ENCODE data around the gene GLOD4.
A peak's percentile ranks its signal among the peaks of the same experiment; 100 is the strongest.
"Not testable (repeated sequence)": the region's sequence is repeated elsewhere in the genome, so short reads cannot be mapped to it uniquely, and the experiment has no call there.

Gene GLOD4, protein sequence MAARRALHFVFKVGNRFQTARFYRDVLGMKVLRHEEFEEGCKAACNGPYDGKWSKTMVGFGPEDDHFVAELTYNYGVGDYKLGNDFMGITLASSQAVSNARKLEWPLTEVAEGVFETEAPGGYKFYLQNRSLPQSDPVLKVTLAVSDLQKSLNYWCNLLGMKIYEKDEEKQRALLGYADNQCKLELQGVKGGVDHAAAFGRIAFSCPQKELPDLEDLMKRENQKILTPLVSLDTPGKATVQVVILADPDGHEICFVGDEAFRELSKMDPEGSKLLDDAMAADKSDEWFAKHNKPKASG

DNA sequence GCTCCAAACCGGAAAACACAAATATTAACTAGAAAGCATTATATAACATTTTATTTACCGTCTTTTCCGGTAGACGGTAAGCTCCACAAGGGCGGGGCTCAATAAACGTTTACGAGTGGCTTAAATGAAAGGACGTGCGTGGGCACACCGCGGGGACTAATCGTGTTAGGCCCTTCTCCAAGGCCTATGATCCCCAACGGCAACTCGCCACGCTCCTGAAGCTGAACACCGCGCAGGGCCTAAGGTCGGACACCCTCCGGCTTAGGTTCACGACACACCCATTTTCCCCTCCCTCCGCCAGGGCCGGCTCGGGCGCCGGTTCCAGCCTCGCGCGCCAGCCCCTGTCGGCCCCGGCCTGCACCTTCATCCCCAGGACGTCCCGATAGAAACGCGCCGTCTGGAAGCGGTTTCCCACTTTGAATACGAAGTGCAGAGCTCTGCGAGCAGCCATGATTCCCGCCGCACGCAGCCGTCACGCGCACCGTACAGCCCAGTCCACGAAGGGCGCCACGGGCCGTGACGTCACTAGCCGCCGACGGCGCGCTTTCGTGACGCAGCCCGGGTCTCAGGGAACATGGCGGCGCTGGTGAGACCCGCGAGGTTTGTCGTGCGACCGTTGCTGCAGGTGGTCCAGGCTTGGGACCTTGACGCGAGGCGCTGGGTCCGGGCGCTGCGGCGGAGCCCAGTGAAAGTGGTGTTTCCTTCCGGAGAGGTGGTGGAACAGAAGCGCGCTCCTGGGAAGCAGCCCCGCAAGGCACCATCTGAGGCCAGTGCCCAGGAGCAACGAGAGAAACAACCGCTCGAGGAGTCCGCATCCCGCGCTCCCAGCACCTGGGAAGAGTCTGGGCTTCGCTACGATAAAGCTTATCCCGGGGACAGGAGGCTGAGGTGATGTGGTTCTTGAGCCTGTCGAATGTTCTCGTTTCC is at the start of gene GLOD4, which contains the start of gene MRM3:
Gene GLOD4, minus strand, starts transcription at position 476 of the 927 bp plus-strand sequence. Its CDS starts 25 bp downstream, at position 451.
Gene MRM3, plus strand, starts transcription at position 549 of the 927 bp plus-strand sequence. Its CDS starts 26 bp downstream, at position 575.
- peak; percentile 60 to 90 for DNase-seq

DNA sequence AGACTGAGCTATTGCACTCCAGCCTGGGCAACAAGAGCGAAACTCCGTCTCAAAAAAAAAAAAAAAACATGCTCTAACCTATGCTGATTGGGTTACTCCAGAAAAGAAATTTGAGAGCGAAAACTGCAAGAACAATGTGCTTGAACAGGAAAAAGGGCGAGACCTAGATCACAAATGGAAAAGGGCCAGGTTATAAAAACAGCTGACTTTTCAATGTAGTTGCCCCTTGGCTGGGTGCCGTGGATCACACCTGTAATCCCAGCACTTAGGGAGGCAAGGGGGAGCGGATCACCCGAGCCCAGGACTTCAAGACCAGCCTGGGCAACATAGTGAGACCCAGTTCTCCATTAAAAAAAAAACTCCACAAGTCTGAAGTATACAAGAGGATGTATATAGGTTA is 48.9 kb upstream of the GLOD4 start:
- DNase-seq, result no peak

DNA sequence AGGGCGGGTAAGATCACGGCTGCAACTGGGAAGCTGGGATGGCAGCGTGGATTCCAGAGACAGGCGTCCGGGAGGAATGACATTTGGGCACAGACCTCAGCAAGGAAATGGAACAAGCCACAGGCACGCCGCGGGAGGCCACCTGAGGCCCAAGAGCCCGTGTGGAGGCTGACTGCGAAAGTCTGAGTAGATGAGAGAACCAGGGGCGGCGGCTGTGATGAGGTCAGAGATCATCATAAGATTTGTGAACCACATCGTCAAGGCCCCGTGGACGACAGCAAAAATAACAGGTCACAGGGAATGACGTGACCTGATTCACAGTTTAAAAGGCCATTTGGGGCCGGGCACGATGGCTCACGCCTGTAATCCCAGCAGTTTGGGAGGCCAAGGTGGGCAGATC is 48.3 kb upstream of the GLOD4 start:
- DNase-seq, result no peak

DNA sequence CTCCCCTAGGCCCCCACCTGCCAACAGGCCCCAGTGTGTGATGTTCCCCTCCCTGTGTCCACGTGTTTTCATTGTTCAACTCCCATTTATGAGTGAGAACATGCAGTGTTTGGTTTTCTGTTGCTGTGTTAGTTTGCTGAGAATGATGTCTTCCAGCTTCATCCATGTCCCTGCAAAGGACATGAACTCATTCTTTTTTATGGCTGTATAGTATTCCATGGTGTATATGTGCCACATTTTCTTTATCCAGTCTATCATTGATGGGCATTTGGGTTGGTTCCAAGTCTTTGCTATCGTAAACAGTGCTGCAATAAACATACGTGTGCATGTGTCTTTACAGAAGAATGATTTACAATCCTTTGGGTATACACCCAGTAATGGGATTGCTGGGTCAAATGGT is 47.5 kb upstream of the GLOD4 start:
- not testable (repeated sequence) for DNase-seq

DNA sequence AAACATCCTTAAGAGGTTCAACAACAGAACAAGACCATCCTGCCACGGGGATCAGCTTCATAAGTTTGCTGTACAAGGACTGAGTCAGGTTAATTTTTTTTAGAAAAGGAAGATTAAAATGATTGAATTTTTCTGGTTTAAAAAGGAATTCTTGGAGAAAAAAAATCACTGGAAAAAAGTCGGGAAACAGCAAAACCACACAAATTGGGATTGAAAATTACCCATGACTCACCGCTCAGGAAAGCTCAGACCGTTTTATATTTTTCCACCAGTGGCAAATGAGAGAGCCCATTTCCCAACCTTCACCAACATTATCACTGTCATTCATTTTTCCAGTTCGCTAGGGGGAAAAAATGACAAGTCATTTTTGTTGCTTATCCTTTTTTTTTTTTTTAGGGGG is 46.7 kb upstream of the GLOD4 start:
- no peak for DNase-seq

DNA sequence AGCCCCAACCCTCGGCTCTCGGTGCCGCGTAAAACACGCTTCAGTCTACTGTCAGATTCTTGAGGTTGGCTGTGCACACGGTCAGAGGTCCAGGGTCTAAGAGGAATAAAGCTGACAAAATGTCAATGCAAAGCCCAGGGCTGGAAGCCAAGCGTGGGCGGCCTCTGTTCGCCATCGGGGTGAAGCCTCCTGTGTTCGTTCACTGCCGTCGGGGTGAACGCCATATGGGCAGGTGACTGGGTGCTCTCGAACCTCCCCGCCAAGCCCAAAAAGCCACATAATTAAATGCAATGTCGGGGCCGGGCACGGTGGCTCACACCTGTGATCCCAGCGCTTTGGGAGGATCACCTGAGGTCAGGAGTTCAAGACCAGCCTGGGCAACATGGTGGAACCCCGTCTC is 44.7 kb upstream of the GLOD4 start:
- DNase-seq, result no peak

DNA sequence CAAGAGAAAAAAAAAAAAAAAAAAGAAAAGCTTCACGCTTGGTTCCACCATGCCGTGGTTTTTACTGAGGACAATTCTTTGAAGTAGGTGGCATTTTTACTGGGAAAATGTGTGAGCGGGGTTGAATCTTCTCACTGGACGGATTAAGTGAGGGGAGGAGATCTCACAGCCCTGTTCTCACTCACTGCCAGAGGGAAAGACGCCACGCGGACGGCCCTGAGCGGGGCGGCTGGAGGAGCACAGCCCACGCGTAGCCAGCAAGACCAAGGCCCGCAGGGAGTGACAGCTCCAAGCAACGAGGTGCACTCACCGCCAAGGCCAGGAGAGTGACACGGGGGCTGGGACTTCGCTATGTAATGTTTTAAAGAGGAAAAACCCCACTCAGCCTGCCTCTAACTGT is 43.1 kb upstream of the GLOD4 start:
- no peak for DNase-seq

DNA sequence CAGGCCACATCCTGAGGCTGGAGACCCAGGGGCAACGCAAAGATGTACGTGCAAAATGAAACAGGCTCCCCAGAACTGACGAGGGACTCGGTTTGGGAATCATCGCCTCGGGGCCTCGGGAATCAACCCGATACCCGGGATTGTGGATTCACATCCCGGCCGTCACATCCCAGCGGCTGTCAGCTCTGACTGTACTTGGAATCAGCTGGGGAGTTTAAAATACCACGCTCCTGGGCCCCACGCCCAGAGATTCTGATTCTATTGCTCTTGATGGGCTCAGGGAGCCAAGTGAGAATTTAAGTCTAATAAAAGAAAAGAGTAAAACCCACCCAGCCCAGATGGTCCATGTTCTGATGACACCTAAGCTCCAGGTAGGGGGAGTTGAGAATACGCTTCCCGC is 42.3 kb upstream of the GLOD4 start:
- no peak for DNase-seq

DNA sequence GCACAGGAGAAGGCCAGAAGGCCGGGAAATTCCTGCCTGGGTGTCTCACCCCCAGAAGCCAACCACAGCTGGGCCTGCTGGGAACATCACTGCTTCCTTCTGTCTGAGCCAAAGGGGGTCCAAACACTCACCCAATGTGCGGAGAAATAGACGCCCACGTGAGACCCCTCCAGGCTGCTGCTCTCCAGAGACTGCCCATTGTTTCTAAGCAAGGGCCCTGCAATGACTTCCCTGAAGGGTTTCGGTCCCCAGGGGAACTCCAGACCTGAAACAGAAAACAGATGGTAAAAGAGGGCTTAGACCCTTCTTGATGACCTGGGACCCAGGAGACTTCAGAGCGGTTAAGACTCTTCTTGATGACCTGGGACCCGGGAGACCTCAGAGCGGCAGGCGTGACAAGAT is 41.4 kb upstream of the GLOD4 start:
- no peak for DNase-seq

DNA sequence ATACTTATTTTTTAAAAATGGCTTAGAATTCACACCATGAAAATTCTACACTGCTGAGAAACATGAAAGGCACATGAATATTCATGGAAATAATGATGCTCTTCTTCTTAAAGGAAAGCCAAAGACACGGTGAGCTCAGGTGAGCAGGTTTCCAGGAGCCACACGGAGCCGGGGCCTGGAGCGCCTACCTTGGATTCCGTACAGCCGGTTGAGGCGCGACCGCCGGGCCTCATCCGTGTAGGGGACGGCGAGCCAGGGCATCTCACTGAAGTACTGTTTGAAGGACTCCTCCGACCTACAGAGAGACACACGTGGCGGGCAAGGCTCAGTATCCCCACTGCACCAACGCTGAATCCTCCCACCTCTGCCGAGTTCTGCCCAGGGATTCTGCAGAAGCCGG is 37.2 kb upstream of the GLOD4 start:
- DNase-seq, result no peak

DNA sequence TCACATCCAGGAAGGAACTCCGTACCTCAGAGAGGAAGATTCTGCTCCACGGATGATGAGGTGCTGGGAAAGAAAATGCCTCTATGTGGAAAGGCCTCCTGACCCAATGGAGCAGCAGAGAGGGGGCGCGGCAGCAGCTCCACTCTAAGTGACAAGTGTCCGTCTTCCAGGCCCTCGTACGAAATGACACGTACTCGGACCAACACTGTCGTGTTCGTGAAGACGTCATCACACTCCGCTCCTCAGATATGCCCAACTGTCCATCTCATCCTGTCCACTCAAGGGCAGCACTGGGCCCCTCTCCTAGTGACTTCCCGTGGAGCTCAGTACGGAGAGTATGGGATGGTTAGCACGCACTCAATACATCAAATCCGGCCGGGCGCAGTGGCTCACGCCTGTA is 32.3 kb upstream of the GLOD4 start:
- no peak for DNase-seq

DNA sequence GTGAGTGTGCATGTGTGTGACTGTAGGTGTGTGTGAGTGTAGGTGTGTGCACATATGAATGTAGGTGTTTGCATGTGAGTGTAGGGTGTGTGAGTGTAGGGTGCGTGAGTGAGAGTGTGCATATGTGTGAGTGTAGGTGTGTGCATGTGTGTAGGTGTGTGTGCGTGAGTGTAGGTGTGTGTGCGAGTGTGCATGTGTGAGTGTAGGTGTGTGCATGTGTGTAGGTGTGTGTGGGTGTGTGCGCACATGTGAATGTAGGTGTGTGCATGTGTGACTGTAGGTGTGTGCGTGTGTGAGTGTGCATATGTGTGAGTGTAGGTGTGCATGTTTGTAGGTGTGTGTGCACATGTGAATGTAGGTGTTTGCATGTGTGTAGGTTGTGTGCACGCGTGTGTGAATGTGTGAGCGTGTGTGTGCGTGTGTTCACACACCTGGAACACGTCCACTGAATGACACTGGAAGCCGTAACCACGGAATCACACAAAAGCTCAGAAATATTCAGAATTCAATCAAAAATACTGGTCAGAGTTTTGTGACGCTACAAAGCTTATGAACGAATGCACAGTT is 30.6 kb upstream of the GLOD4 start:
- no peak for DNase-seq

DNA sequence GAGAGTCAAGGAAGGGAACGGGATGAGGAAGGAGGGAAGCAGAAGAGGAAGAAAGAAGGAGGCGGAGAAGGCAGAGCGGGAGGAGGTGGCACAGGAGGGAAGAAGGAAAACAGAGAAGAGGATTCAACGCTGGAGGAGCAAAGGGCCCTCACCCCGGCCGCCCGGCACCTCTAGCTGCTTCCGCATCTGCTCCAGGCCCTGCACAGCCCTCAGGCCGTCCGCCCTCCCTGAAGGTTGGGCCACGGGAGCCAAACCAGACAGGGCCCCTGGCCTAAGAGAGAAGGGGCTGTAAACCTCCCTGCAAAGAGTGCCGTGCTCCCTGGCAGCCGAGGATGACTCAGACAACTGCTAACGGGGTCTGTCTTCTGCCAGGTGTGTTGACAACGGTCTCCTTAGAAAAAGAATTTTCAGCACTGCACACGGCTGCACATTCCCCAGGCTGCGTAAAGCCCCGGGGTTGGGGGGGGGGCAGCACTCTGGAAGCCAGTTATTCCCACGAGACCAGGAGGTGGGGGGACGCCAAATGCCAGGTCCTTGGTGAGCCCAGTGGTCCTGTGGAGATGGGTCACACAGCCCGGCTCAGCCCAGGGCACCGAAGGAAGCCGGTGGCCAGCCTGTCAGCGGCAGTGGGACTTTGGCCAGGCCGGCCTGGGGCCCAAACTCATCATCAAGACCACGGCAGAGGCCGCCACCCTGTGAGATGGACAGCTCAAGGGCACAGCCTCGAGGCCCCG is 29.1 kb upstream of the GLOD4 start:
- DNase-seq, result no peak

DNA sequence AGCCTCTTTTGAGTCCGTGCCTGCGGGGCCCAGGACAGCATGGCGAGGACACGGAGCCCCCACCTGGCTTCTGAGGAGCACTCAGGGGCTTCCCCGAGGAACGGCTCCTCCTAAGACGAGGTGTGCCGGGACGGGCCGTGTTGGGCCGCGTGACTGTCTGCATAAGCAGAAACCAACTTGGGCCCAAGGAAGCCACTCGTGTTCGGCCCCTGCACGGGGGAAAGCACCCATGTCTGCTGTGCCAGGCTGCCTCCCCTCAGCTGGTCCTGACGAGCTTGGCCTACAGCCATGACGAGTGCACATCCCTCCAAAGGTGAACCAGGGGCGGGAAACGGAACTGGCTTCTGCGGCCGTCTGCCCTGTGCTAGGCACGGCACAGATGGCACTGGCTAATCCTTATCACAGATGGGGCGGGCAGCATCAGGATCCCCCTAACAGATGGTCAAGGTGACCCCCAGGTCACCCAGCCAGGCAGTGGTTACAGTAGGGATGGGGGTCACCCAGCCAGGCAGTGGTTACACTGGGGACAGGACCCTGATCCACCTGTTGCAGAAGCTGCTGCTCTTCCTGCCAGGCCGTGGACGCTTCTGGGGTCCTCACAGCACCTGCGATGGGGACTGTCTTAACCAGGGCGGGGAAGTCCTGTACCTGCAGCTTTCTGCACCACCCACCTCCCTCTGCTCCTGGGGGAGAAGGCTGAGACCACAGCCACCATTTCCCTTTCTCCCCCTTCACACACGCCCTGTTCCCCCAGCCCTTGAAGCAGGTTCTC is 25.6 kb upstream of the GLOD4 start:
- DNase-seq, result no peak

DNA sequence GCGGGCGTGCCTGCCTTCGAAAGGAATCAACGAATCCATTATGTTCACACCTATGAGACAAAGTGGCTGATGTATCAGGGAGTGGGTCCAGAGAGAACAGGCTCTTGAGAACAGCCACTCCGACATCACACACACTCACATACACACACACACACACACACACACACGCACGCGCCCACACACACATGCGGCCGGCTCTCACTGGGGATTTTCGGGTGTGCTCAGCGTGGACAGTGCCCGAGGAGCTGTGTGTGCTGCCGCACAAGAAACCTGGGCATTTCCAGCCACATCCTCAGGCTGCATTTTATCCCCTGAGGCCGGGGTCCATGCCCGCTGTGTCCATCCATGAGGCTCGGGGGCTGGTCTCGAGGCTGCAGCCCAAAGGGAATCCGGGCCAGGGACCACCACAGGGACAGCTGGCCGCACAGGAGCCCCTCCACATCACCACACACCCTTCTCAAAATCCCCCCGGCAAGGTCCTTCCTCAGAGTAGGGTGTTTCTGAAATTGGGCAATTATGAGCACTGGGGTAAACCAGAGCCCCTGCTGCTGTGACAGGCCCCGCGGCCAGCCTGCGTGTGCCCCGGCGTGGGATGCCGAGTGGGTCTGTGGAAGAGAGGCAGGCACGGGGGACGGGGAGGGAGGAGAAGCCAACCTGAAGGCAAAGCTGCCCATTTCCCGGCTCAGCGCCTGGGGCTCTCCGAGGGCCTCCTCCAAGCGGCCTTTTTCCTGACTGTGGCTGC is 24.9 kb upstream of the GLOD4 start:
- DNase-seq, result no peak

DNA sequence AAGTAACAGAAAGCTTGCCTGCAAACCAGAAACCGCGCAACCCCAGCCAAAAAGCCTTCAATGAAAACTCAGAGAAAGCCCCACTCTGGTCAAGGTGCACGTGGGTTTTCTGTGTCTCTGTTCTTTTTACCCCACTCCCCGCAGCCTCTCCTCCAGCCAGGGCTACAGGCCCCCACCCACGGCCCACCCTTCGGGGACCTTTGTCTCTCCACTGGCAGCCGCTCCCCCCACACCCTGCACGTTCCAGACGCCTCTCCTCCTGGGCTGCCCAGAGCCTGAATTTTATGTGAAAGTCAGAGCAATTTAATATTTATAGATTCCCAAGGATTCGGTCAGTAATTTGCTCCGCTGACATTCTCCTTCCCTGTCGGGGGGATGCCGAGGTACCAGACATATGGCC is 24.3 kb upstream of the GLOD4 start:
- no peak for DNase-seq

DNA sequence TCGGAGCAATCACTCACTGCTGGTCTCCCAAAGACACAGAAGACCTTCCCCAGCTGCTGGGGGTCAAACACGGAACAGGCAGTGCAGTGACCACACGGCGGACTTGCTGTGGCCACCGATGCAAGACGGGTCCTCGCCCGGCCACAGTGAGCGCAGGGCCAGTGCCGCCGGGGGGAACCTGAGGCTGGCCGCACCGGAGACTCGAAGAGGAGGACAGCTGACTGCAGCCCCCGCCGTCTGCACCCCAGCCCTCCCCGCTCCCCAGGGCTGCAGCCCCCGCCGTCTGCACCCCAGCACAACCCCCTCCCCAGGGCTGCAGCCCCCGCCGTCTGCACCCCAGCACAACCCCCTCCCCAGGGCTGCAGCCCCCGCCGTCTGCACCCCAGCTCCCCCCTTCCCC is 23.8 kb upstream of the GLOD4 start:
- DNase-seq, result not testable (repeated sequence)

DNA sequence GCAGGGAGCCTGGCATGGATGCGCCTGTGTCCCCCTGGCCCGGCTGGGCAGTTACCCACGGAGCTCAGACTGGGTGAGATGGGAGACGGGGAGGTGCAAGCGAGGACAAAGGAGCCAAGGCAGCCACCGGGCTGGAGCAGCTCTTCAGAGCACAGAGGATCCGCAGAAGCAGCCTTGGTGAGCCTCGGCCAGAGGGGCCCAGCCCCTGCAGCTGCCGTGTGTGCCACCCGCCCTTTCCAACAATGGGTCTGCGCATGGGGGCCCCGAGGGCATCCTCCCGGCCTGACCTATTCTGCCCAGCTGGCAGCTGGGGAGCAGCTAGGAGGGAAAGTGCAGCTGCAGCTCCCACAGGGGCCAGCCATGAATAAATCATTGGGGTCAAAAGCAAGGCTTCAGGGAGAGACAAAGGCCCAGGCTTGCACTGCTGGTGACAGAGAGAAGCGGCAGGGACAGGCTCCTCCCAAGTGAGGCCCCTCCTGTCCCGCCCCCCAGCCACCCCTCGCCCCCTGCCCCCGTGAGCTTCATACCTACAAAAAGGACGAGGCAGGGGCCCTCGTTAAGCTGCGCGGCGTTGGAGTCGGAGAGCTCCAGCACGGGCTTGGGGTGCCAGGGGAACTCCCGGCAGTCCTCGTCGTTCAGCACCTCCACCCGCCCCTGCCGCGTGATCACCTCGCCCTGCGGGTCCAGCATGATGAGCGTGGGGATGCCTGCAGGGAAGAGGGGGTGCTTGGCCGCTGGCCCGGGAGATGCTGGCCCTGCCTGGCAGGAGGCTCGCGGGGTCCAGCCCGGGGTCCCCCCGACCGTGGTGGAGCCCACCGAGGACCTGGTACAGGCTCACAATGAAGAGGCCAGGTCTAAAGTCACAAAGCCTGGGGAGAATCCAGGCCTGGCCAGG is 22.7 kb upstream of the GLOD4 start:
- no peak for DNase-seq

DNA sequence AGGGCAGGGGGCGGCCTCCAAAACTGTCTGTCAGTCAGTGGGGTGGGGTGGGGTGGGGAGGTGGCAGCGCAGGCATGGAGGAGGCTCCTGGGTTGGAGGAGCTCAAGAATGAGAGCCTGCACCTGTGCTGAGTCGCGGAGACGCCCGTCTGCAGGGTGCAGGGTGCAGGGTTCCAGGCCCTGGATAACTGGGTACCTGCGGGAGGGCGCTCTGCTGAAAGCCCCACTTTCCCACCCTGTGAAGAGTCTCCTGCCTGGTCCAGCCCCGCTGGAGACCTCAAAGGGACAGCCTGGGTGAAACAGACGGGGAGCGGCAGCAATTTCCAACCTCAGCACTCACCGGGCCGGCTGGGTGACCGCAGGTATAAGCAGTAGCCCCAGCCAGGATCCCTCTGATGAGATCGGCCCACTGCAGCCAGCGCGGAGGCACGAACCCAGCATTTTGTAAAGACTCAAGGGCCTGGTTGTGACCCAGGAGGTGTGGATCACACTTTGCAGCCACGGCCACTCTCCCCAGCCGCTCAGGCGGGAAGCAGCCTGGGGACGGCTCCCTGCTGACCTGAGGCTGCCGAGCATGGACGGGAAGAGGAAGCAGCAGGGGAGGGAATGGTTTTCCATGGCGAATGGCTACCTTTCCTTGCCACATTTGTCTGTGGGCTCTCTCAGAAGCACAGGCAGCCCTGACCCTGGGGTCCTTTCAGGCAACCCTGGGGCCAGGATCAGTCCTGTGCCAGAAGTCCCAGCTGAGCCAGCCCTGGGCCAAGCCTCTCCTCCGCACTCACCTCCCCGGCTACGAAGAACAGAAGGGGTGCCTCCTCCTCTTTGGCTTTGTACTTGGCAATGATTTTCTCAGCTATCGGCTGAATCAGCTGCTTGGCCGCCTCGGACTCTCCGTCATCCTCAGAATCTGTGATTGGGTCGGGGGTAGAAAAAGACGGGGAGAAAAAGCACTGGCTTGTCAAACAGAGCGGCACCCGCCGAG is 21.1 kb upstream of the GLOD4 start:
- no peak for DNase-seq
